ENCODE results near the gene ADORA2A.

DNA sequence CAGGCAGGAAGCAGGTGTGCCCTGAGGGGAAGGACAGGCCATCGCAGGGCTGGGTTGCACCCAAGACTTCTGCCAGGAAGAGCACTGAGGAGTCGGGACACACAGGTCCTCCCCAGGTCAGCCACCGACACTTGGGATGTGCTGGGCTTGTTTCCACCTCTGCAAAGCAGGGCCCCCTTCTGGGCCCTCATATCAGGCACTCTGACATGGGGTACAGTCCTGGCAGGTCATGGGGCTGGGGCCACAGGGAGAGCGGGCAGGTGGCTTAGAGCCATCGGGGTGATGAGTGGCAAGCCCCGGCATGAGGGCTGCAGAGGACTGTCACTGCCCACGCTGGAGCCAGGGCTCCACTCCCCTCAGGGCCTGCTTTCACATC is 7.9 kb upstream of the ADORA2A start:
- TF ChIP-seq CTCF (IDR thresholded peaks at IDR 0.05): no peak
- no peak for TF ChIP-seq POLR2A (IDR thresholded peaks at IDR 0.05)
- no peak for TF ChIP-seq EP300 (IDR thresholded peaks at IDR 0.05)
